ENCODE results near the gene A4GNT.

DNA sequence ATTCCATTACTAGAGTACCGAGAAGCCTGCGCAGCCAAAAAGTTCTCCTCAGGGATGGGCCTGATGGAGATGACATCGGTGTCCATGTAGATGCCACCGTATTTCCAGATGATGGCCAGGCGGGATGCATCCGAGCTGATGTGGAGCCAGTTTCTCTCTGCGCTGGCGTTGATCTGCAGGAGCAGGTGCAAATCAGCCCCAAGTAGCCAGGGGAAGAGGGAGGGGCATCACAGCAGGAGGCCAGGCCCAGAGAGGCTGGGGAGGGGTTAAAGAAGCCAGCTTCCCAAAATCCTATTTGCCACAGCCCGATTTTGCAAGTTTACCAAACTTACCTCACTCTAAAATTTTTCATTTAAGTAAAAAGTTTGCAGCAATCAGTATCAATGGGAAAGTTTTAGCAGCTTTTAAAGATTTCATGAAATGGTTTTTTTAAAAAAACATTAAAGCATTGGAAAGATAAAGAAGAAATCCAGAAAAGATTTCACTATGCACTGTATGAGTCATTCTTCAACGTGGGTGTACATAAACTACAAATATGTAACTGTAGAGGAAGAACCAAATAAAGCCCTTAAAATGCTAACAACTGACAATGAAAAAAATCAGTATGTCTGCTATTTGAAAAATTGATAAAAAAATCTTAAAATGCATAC is 7.4 kb downstream of the A4GNT start:
- TF ChIP-seq, protein P1, sequence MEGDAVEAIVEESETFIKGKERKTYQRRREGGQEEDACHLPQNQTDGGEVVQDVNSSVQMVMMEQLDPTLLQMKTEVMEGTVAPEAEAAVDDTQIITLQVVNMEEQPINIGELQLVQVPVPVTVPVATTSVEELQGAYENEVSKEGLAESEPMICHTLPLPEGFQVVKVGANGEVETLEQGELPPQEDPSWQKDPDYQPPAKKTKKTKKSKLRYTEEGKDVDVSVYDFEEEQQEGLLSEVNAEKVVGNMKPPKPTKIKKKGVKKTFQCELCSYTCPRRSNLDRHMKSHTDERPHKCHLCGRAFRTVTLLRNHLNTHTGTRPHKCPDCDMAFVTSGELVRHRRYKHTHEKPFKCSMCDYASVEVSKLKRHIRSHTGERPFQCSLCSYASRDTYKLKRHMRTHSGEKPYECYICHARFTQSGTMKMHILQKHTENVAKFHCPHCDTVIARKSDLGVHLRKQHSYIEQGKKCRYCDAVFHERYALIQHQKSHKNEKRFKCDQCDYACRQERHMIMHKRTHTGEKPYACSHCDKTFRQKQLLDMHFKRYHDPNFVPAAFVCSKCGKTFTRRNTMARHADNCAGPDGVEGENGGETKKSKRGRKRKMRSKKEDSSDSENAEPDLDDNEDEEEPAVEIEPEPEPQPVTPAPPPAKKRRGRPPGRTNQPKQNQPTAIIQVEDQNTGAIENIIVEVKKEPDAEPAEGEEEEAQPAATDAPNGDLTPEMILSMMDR (IDR thresholded peaks at IDR 0.05): no peak
- no peak for TF ChIP-seq POLR2A (IDR thresholded peaks at IDR 0.05)
